ENCODE data around the gene PXDN.

PXDN gene

DNA sequence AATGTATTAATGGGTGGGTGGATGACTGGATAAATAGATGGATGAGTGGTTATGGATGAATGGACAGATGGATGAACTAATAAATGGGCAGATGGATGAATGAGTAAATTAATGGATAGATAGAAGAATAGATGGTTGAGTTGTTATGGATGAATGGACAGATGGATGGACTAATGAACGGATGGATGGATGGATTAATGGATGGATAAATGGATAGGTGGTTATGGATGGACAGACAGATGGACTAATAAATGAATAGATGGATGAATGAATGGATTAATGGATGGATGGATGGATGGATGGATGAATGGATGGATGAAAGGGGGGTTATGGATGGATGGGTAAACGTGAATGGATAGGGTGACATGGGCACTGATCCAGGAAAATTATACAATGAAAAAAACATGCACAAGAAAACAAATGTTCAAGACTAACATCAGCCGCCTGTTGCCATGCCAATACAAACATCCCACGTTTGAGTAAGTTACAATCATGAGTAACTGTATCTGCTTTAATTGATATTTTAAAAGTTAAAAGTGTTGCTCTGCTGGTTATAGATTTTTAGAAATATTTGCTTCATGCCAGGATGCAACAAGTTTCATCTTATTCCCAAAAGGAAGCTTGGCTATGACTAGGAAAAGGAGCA, 20.8 kb downstream of the PXDN start:
- Histone ChIP-seq H4K20me1 (ENCODE audit: insufficient read depth, low read length) (no peaks in the 10 kb centered on the region), H3K4me3 (ENCODE audit: low read length) (no peak overlapping the region), H3K9ac (ENCODE audit: low read length) (no peak overlapping the region), H3K4me1 (ENCODE audit: low read length) (no peaks in the 10 kb centered on the region), H3K9me2 (replicated peaks; ENCODE audit: insufficient read depth, low read length) (no peaks in the 10 kb centered on the region), H3F3A (ENCODE audit: insufficient read depth, low read length) (no peaks in the 10 kb centered on the region), H3K36me3 (replicated peaks; ENCODE audit: insufficient read depth, low read length) (no peaks in the 10 kb centered on the region), H3K27me3 (replicated peaks; ENCODE audit: insufficient read depth, low read length) (no peaks in the 10 kb centered on the region), H3K4me2 (ENCODE audit: low read depth, low read length) (no peak overlapping the region), H3K79me2 (ENCODE audit: low read length) (no peaks in the 10 kb centered on the region), H3K9me3 (replicated peaks; ENCODE audit: insufficient read depth, low read length) (no peaks in the 10 kb centered on the region), H2AFZ (ENCODE audit: low read length) (no peak overlapping the region), H3K27ac (ENCODE audit: low read length) (no peak overlapping the region)
- DNase-seq = no peak
- TF ChIP-seq, protein P1, sequence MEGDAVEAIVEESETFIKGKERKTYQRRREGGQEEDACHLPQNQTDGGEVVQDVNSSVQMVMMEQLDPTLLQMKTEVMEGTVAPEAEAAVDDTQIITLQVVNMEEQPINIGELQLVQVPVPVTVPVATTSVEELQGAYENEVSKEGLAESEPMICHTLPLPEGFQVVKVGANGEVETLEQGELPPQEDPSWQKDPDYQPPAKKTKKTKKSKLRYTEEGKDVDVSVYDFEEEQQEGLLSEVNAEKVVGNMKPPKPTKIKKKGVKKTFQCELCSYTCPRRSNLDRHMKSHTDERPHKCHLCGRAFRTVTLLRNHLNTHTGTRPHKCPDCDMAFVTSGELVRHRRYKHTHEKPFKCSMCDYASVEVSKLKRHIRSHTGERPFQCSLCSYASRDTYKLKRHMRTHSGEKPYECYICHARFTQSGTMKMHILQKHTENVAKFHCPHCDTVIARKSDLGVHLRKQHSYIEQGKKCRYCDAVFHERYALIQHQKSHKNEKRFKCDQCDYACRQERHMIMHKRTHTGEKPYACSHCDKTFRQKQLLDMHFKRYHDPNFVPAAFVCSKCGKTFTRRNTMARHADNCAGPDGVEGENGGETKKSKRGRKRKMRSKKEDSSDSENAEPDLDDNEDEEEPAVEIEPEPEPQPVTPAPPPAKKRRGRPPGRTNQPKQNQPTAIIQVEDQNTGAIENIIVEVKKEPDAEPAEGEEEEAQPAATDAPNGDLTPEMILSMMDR (IDR thresholded peaks at IDR 0.05; ENCODE audit: low read length) = no peak
- TF ChIP-seq EZH2 (optimal IDR thresholded peaks at IDR 0.05; ENCODE audit: low read depth, low read length) = no peak
- no peak for TF ChIP-seq EZH2phosphoT487 (IDR thresholded peaks at IDR 0.05; ENCODE audit: low read length)

DNA sequence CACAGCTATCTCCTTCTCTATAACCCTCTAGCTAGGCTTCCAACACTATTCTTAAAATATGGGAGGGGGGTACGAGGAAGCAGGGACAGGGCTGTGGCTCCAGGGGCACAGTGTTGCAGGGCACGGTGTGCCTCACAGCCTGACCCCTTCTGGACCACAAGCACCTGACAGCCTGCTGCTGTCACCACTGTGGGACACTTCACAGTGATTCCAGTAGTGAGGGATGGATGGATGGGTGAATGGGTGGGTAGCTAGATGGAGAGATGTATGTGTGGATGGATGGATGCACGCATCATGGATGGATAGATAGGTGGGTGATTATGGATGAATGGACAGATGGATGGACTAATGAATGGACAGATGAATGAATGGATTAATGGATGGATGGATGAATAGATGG, 21.6 kb downstream of the PXDN start:
- H3K9me2 ChIP-seq (replicated peaks; ENCODE audit: insufficient read depth, low read length) = no peaks in the 10 kb centered on the region
- H2AFZ ChIP-seq (ENCODE audit: low read length) = no peak overlapping the region
- H4K20me1 ChIP-seq (ENCODE audit: insufficient read depth, low read length) = no peaks in the 10 kb centered on the region
- no peak overlapping the region for H3K4me2 ChIP-seq (ENCODE audit: low read depth, low read length)
- H3F3A ChIP-seq (ENCODE audit: insufficient read depth, low read length) = no peaks in the 10 kb centered on the region
- H3K9me3 ChIP-seq (replicated peaks; ENCODE audit: insufficient read depth, low read length) = no peaks in the 10 kb centered on the region
- no peaks in the 10 kb centered on the region for H3K79me2 ChIP-seq (ENCODE audit: low read length)
- no peaks in the 10 kb centered on the region for H3K27me3 ChIP-seq (replicated peaks; ENCODE audit: insufficient read depth, low read length)
- no peaks in the 10 kb centered on the region for H3K4me1 ChIP-seq (ENCODE audit: low read length)
- no peak for DNase-seq
- H3K27ac ChIP-seq (ENCODE audit: low read length) = no peak overlapping the region
- H3K9ac ChIP-seq (ENCODE audit: low read length) = no peak overlapping the region
- no peaks in the 10 kb centered on the region for H3K36me3 ChIP-seq (replicated peaks; ENCODE audit: insufficient read depth, low read length)
- no peak overlapping the region for H3K4me3 ChIP-seq (ENCODE audit: low read length)
- TF ChIP-seq, protein P1 (IDR thresholded peaks at IDR 0.05; ENCODE audit: low read length) = no peak

DNA sequence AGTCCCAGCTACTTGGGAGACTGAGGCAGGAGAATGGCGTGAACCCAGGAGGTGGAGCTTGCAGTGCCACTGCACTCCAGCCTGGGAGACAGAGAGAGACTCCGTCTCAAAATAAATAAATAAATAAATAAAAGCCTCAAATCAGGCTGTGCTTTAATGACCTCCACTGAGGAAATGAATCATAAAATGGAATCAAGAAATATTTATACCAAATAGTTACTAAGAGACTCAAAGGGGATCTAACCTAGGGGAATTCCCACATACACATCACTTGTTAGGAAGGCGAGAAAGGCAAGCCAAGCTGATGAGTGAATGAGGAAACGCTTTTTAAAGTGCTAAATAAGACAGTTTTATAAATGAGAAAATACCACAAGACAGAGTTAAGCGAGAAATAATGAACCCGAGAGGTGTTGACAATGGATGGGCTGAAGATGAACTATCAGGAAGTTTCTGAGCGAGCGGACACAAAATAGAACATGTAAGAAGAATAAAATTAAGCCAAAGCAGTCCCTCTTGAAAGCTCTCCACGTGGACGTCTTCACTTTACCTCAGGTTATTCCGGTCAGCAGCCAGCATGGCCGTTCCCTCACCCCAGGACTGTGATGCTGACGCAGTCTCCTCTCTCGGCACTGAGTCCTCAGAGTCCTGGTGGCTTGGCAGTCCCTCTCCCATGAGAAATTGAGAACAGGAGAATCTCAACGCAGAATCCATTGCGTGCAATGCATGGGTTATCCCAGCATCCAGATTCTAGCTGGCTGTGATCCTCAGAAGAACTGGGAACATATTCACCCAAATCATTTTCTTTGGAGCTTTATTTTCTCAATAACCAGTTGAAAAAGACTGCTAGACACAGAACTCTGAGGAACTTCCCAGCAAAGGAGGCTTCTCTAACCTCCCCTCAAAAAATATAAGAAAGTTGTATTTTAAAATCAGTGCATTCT, 22.3 kb downstream of the PXDN start:
- H3K36me3 ChIP-seq (replicated peaks; ENCODE audit: insufficient read depth, low read length) = no peaks in the 10 kb centered on the region
- H4K20me1 ChIP-seq (ENCODE audit: insufficient read depth, low read length) = no peaks in the 10 kb centered on the region
- no peak overlapping the region for H3K4me3 ChIP-seq (ENCODE audit: low read length)
- H3K79me2 ChIP-seq (ENCODE audit: low read length) = no peaks in the 10 kb centered on the region
- H3F3A ChIP-seq (ENCODE audit: insufficient read depth, low read length) = no peaks in the 10 kb centered on the region
- H2AFZ ChIP-seq (ENCODE audit: low read length) = no peak overlapping the region
- no peaks in the 10 kb centered on the region for H3K27me3 ChIP-seq (replicated peaks; ENCODE audit: insufficient read depth, low read length)
- no peak overlapping the region for H3K27ac ChIP-seq (ENCODE audit: low read length)
- no peaks in the 10 kb centered on the region for H3K9me2 ChIP-seq (replicated peaks; ENCODE audit: insufficient read depth, low read length)
- no peak overlapping the region for H3K9ac ChIP-seq (ENCODE audit: low read length)
- no peak overlapping the region for H3K4me2 ChIP-seq (ENCODE audit: low read depth, low read length)
- H3K9me3 ChIP-seq (replicated peaks; ENCODE audit: insufficient read depth, low read length) = no peaks in the 10 kb centered on the region
- no peak for DNase-seq
- H3K4me1 ChIP-seq (ENCODE audit: low read length) = no peaks in the 10 kb centered on the region
- TF ChIP-seq EZH2phosphoT487 (IDR thresholded peaks at IDR 0.05; ENCODE audit: low read length) = no peak
- no peak for TF ChIP-seq EZH2 (optimal IDR thresholded peaks at IDR 0.05; ENCODE audit: low read depth, low read length)

Data from MM.1S (cell line).